Colonic mucosa (tissue), 4 donors: ENCODE results near the gene GDF10. TPM values are rescaled to one million over a fixed set of nuclear protein-coding genes. Genes with fewer than 3 reads are reported as not detected.

ENCODE experiments used
- DNase-seq: peaks from one replicate; pipeline ENCODE4 v3.0.0-alpha.2; 2020
- H3K27ac ChIP-seq: fragments of 200-600 bp; one replicate; pipeline ENCODE4 v1.8.0; 2021
- H3K27me3 ChIP-seq: fragments of 200-600 bp; one replicate; pipeline ENCODE4 v1.8.0; 2021
- H3K36me3 ChIP-seq: fragments of 200-600 bp; one replicate; pipeline ENCODE4 v1.8.0; 2021
- H3K4me1 ChIP-seq: fragments of 200-600 bp; one replicate; pipeline ENCODE4 v1.8.0; 2021; ENCODE audit warnings: mild to moderate bottlenecking
- H3K4me3 ChIP-seq: fragments of 200-600 bp; one replicate; pipeline ENCODE4 v1.8.0; 2021
- H3K9ac ChIP-seq, 2 donors: one replicate each; pipeline ENCODE4 v1.7.0; 2013; ENCODE audit warnings: control low read depth in 2 of 2, low read depth in 2 of 2, low read length in 2 of 2
- H3K9me3 ChIP-seq: fragments of 200-600 bp; one replicate; pipeline ENCODE4 v1.8.0; 2021
- CTCF ChIP-seq: fragments of 200-600 bp; IDR thresholded peaks from one replicate; pipeline ENCODE4 v1.8.0; 2022; ENCODE audit warnings: antibody characterized with exemption, mild to moderate bottlenecking
- intact Hi-C: fragments of 100-400 bp; cut with DNase I; formaldehyde crosslinking; loops from one replicate; pipeline ENCODE4 v1.14.1; 2022
- total RNA-seq, 2 donors: library from RNA; stranded (reverse); fragmentation: NEBNext Ultra II Directional in 1 of 2; extraction: Animal tissue kit (Norgen Biotek cat#: 25700) in 1 of 2; gene quantifications; one replicate each; pipeline ENCODE4 v1.2.1, GENCODE V29; 2021
- donor health status: healthy.
- donor health status: DM: no; HTN: no; CAD: no.
- donor health status: DM: no; HTN: no; CAD: no.

GDF10 gene
- total RNA-seq, 2 donors from 2014 or later = 0.10 to 0.37 TPM

GRCh38 chr10:47288236-47288635, 11.8 kb upstream of the GDF10 start:
- no peak for DNase-seq

GRCh38 chr10:47288916-47289495, 11.0 kb upstream of the GDF10 start:
- intact Hi-C loops = no loop called here
- no peak overlapping the region for H3K4me3 ChIP-seq
- H3K36me3 ChIP-seq = no peaks in the 10 kb centered on the region
- TF ChIP-seq CTCF = no peak
- no peaks in the 10 kb centered on the region for H3K27me3 ChIP-seq
- H3K27ac ChIP-seq = no peak overlapping the region
- no peaks in the 10 kb centered on the region for H3K9me3 ChIP-seq
- no peaks in the 10 kb centered on the region for H3K4me1 ChIP-seq
- no peak for DNase-seq
- no peak overlapping the region for H3K9ac ChIP-seq

More at GRCh38 chr10:47288236-47288635, 11.8 kb upstream of the GDF10 start:
- intact Hi-C loops = no loop called here
- Histone ChIP-seq H3K9me3 (no peaks in the 10 kb centered on the region), H3K4me1 (no peaks in the 10 kb centered on the region), H3K9ac (no peak overlapping the region), H3K27me3 (no peaks in the 10 kb centered on the region), H3K27ac (no peak overlapping the region), H3K36me3 (no peaks in the 10 kb centered on the region), H3K4me3 (no peak overlapping the region)
- TF ChIP-seq CTCF = no peak

DNA sequence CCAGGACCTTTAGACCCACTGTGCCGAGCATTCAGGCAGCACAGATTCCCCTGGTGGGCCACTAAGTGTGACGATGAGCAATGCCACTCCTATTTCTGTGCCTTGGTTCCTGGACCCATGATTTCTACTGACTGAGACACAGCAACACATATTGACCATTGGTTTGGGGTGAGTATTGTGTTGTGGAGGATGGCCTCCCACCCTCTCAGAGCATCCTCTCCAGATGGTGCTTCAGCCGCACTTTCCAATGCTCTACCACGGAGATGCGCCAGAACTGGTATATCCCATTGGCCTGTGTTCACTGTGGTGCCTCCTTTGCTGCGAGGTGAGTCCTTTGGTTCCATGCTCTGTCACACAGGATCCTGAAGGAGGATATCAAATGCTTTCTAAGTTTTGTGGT, 10.1 kb upstream of the GDF10 start:
- intact Hi-C loops = no loop called here
- Histone ChIP-seq H3K27me3 (no peaks in the 10 kb centered on the region), H3K9ac (no peak overlapping the region), H3K4me3 (no peak overlapping the region), H3K4me1 (no peaks in the 10 kb centered on the region), H3K9me3 (no peaks in the 10 kb centered on the region), H3K36me3 (no peaks in the 10 kb centered on the region), H3K27ac (no peak overlapping the region)
- TF ChIP-seq CTCF = no peak
- DNase-seq = no peak

DNA sequence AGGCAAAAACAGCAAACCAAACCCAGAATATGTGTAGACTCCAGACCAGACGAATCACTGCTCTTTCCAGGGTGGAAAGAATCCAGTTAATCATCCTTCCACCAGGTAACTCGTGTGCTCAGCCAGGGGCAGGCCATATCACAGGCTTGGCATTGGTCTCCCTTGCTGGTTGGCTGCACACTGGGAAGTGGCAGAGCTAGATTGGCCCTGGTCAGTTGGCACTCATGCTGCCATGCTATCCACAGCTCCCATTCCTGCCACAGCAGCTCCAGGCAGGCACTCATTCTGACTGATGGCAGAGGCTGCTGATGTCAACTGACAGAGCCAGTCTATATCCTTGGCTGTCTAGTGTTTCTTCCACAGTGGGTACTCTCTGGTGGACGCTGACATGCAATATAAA, 9.7 kb upstream of the GDF10 start:
- H3K36me3 ChIP-seq = no peaks in the 10 kb centered on the region
- H3K9ac ChIP-seq = no peak overlapping the region
- no peaks in the 10 kb centered on the region for H3K27me3 ChIP-seq
- H3K4me3 ChIP-seq = no peak overlapping the region
- intact Hi-C loops = no loop called here
- H3K9me3 ChIP-seq = no peaks in the 10 kb centered on the region
- no peak overlapping the region for H3K27ac ChIP-seq
- no peak for TF ChIP-seq CTCF
- no peak for DNase-seq
- no peaks in the 10 kb centered on the region for H3K4me1 ChIP-seq

DNA sequence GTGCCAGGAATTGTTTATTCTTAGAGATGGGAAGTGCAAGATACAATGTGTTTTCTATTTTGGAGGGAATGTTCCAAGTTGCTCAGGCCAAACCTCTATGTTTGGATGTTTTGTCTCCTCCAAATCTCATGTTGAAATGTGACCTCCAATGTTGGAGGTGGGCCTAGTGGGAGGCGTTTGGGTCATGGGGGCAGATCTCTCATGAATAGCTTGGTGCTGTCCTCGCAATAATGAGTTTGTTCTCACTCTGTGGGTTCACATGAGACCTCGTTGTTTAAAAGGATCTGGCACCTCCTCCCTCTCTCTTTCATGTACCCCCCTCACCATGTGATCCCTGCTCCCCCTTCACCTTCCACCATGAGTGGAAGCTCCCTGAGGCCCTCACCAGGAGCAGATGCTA, 8.3 kb upstream of the GDF10 start:
- DNase-seq = no peak
- Histone ChIP-seq H3K27ac (no peak overlapping the region), H3K9me3 (no peaks in the 10 kb centered on the region), H3K4me1 (no peaks in the 10 kb centered on the region), H3K9ac (no peak overlapping the region), H3K36me3 (no peaks in the 10 kb centered on the region), H3K27me3 (no peaks in the 10 kb centered on the region), H3K4me3 (no peak overlapping the region)
- TF ChIP-seq CTCF = no peak
- intact Hi-C loops = no loop called here
